ENCODE measurements around the gene OPCML.

GRCh38 chr11:132788816-132789325, 743.4 kb downstream of the OPCML start:
- TF ChIP-seq POLR2AphosphoS5 (IDR thresholded peaks at IDR 0.05; ENCODE audit: insufficient read depth in 1 of 2, low read depth in 1 of 2) (no peak), POLR2A (IDR thresholded peaks at IDR 0.05) (no peak)

Measured in vagina (tissue), 2 donors.